ENCODE data around the gene GRM4.

Gene GRM4

GRCh38 chr6:34172961-34173775 is 27.3 kb upstream of the GRM4 start:
- TF ChIP-seq GATA3 (IDR thresholded peaks at IDR 0.05; ENCODE audit: low read depth, low read length) (no peak), GATA2 (IDR thresholded peaks at IDR 0.05; ENCODE audit: low read depth, low read length) (no peak)

GRCh38 chr6:34170346-34170745 is 24.5 kb upstream of the GRM4 start:
- TF ChIP-seq GATA3 (IDR thresholded peaks at IDR 0.05; ENCODE audit: low read depth, low read length) (no peak), GATA2 (IDR thresholded peaks at IDR 0.05; ENCODE audit: low read depth, low read length) (no peak)

GRCh38 chr6:34169897-34170296 is 24.0 kb upstream of the GRM4 start:
- no peak for TF ChIP-seq GATA3 (IDR thresholded peaks at IDR 0.05; ENCODE audit: low read depth, low read length)

- TF ChIP-seq GATA2 (IDR thresholded peaks at IDR 0.05; ENCODE audit: low read depth, low read length), result no peak
- TF ChIP-seq GATA3 (IDR thresholded peaks at IDR 0.05; ENCODE audit: low read depth, low read length), result no peak
These were observed 16.1 kb upstream of the GRM4 start for GRCh38 chr6:34161857-34162515.

GRCh38 chr6:34159844-34160243 is 14.0 kb upstream of the GRM4 start:
- TF ChIP-seq GATA2 (IDR thresholded peaks at IDR 0.05; ENCODE audit: low read depth, low read length), result no peak
- TF ChIP-seq GATA3 (IDR thresholded peaks at IDR 0.05; ENCODE audit: low read depth, low read length), result no peak

- TF ChIP-seq GATA3 (IDR thresholded peaks at IDR 0.05; ENCODE audit: low read depth, low read length) (no peak), GATA2 (IDR thresholded peaks at IDR 0.05; ENCODE audit: low read depth, low read length) (no peak)
These were observed 13.0 kb upstream of the GRM4 start for GRCh38 chr6:34158876-34159275.

- no peak for TF ChIP-seq GATA2 (IDR thresholded peaks at IDR 0.05; ENCODE audit: low read depth, low read length)
- no peak for TF ChIP-seq GATA3 (IDR thresholded peaks at IDR 0.05; ENCODE audit: low read depth, low read length)
These were observed 12.0 kb upstream of the GRM4 start for GRCh38 chr6:34157851-34158250.

- TF ChIP-seq GATA3 (IDR thresholded peaks at IDR 0.05; ENCODE audit: low read depth, low read length) (no peak), GATA2 (IDR thresholded peaks at IDR 0.05; ENCODE audit: low read depth, low read length) (no peak)
These were observed 11.4 kb upstream of the GRM4 start for GRCh38 chr6:34157236-34157830.

- TF ChIP-seq GATA3 (IDR thresholded peaks at IDR 0.05; ENCODE audit: low read depth, low read length) (no peak), GATA2 (IDR thresholded peaks at IDR 0.05; ENCODE audit: low read depth, low read length) (no peak)
These were observed 9.8 kb upstream of the GRM4 start for GRCh38 chr6:34155471-34156300.

- no peak for TF ChIP-seq GATA2 (IDR thresholded peaks at IDR 0.05; ENCODE audit: low read depth, low read length)
- no peak for TF ChIP-seq GATA3 (IDR thresholded peaks at IDR 0.05; ENCODE audit: low read depth, low read length)
These were observed 9.0 kb upstream of the GRM4 start for GRCh38 chr6:34154668-34155447.

GRCh38 chr6:34152806-34153520 is 7.1 kb upstream of the GRM4 start:
- TF ChIP-seq GATA2 (IDR thresholded peaks at IDR 0.05; ENCODE audit: low read depth, low read length) (no peak), GATA3 (IDR thresholded peaks at IDR 0.05; ENCODE audit: low read depth, low read length) (no peak)

GRCh38 chr6:34152042-34152524 is 6.2 kb upstream of the GRM4 start:
- TF ChIP-seq GATA2 (IDR thresholded peaks at IDR 0.05; ENCODE audit: low read depth, low read length), result no peak
- no peak for TF ChIP-seq GATA3 (IDR thresholded peaks at IDR 0.05; ENCODE audit: low read depth, low read length)
